Effector memory CD8-positive, alpha-beta T cell (primary cell): ENCODE results near the gene DOCK9.

Experiments
- ATAC-seq: fragments of 150-1000 bp; cut with Tn5 transposase; replicated peaks from 2 replicates; pipeline ENCODE4 v1.10.0; 2021; ENCODE audit warnings: mild to moderate bottlenecking, moderate library complexity
- DNase-seq, 3 experiments: peaks; one replicate each; pipeline ENCODE4 v3.0.0; 2021
- H3K27ac Mint-ChIP-seq, 2 donors: one replicate each; pipeline ENCODE4 v1.8.0; 2022; ENCODE audit warnings: mild to moderate bottlenecking in 2 of 2, mixed read lengths in 2 of 2, moderate library complexity in 2 of 2
- H3K27me3 Mint-ChIP-seq, 2 donors: one replicate each; pipeline ENCODE4 v1.8.0; 2022; ENCODE audit warnings: mixed read lengths in 2 of 2
- H3K36me3 Mint-ChIP-seq: one replicate; pipeline ENCODE4 v1.8.0; 2022; ENCODE audit warnings: mild to moderate bottlenecking, moderate library complexity, mixed read lengths; ENCODE audit not compliant: insufficient read depth
- H3K4me1 Mint-ChIP-seq, 2 donors: one replicate each; pipeline ENCODE4 v1.8.0; 2022; ENCODE audit warnings: low read depth in 2 of 2, mixed read lengths in 2 of 2
- H3K4me3 Mint-ChIP-seq, 2 donors: one replicate each; pipeline ENCODE4 v1.8.0; 2022; ENCODE audit warnings: mild to moderate bottlenecking in 2 of 2, mixed read lengths in 2 of 2, moderate library complexity in 2 of 2
- H3K9me3 Mint-ChIP-seq, 2 donors: one replicate each; pipeline ENCODE4 v1.8.0; 2022; ENCODE audit warnings: mixed read lengths in 2 of 2

The DOCK9 gene

GRCh38 chr13:98795220-98795619 lies 182.6 kb downstream of the DOCK9 start:
- Mint-ChIP-seq H3K36me3 (peaks cover 29% of the 10 kb centered on the region), H3K4me1 (no peaks in the 10 kb centered on the region), H3K4me3 (no peak overlapping the region), H3K9me3 (no peaks in the 10 kb centered on the region), H3K27ac (no peak overlapping the region), H3K27me3 (no peaks in the 10 kb centered on the region)
- DNase-seq: no peak
- no peak for ATAC-seq

GRCh38 chr13:98794498-98794897 lies 183.4 kb downstream of the DOCK9 start:
- Mint-ChIP-seq H3K36me3 (peaks cover 27% of the 10 kb centered on the region), H3K4me1 (no peaks in the 10 kb centered on the region), H3K9me3 (no peaks in the 10 kb centered on the region), H3K27ac (peak overlapping the region in 1 of 2 donors; percentile 34), H3K27me3 (peaks cover 0 to 2% of the 10 kb centered on the region in 2 donors), H3K4me3 (no peak overlapping the region)
- no peak for ATAC-seq
- no peak for DNase-seq

- Mint-ChIP-seq H3K9me3 (no peaks in the 10 kb centered on the region), H3K27ac (no peak overlapping the region), H3K36me3 (peaks cover 18% of the 10 kb centered on the region), H3K4me1 (peaks cover 0 to 3% of the 10 kb centered on the region in 2 donors), H3K27me3 (peaks cover 6 to 18% of the 10 kb centered on the region in 2 donors), H3K4me3 (no peak overlapping the region)
- DNase-seq: no peak
- ATAC-seq: no peak
Observed at GRCh38 chr13:98792785-98793495, 184.9 kb downstream of the DOCK9 start.

- Mint-ChIP-seq H3K4me1 (peaks cover 0 to 3% of the 10 kb centered on the region in 2 donors), H3K4me3 (no peak overlapping the region), H3K27ac (no peak overlapping the region), H3K27me3 (peaks cover 12 to 19% of the 10 kb centered on the region in 2 donors), H3K36me3 (peaks cover 18% of the 10 kb centered on the region), H3K9me3 (no peaks in the 10 kb centered on the region)
- no peak for ATAC-seq
- no peak for DNase-seq
Observed at GRCh38 chr13:98792321-98792720, 185.5 kb downstream of the DOCK9 start.

GRCh38 chr13:98791611-98792010 lies 186.3 kb downstream of the DOCK9 start:
- peaks cover 12% of the 10 kb centered on the region for H3K36me3 Mint-ChIP-seq

GRCh38 chr13:98787996-98788395 lies 189.9 kb downstream of the DOCK9 start:
- ATAC-seq (no peak), DNase-seq (no peak)
- Mint-ChIP-seq H3K36me3 (no peaks in the 10 kb centered on the region), H3K27me3 (peaks cover 18 to 19% of the 10 kb centered on the region in 2 donors), H3K27ac (no peak overlapping the region), H3K9me3 (no peaks in the 10 kb centered on the region), H3K4me1 (peaks cover 0 to 3% of the 10 kb centered on the region in 2 donors), H3K4me3 (no peak overlapping the region)

More at GRCh38 chr13:98791611-98792010, 186.3 kb downstream of the DOCK9 start:
- Mint-ChIP-seq H3K4me3 (no peak overlapping the region), H3K27me3 (peaks cover 18 to 19% of the 10 kb centered on the region in 2 donors), H3K9me3 (no peaks in the 10 kb centered on the region), H3K4me1 (peaks cover 0 to 3% of the 10 kb centered on the region in 2 donors), H3K27ac (no peak overlapping the region)
- DNase-seq (no peak), ATAC-seq (no peak)

- H3K4me3 Mint-ChIP-seq: no peak overlapping the region
- peaks cover 0 to 3% of the 10 kb centered on the region in 2 donors for H3K4me1 Mint-ChIP-seq
- ATAC-seq: no peak
- H3K9me3 Mint-ChIP-seq: no peaks in the 10 kb centered on the region
- H3K27ac Mint-ChIP-seq: peak overlapping the region in 1 of 2 donors; percentile 22
- no peak for DNase-seq
- peaks cover 18 to 24% of the 10 kb centered on the region in 2 donors for H3K27me3 Mint-ChIP-seq
- H3K36me3 Mint-ChIP-seq: no peaks in the 10 kb centered on the region
Observed at GRCh38 chr13:98787173-98787572, 190.7 kb downstream of the DOCK9 start.

GRCh38 chr13:98786023-98786422 lies 191.8 kb downstream of the DOCK9 start:
- Mint-ChIP-seq H3K9me3 (no peaks in the 10 kb centered on the region), H3K4me3 (no peak overlapping the region), H3K4me1 (peaks cover 0 to 3% of the 10 kb centered on the region in 2 donors), H3K27ac (no peak overlapping the region), H3K36me3 (no peaks in the 10 kb centered on the region), H3K27me3 (peaks cover 27 to 35% of the 10 kb centered on the region in 2 donors)
- ATAC-seq (no peak), DNase-seq (no peak)

- H3K4me1 Mint-ChIP-seq: peaks cover 0 to 3% of the 10 kb centered on the region in 2 donors
- H3K4me3 Mint-ChIP-seq: no peak overlapping the region
- H3K27ac Mint-ChIP-seq: no peak overlapping the region
- ATAC-seq (no peak), DNase-seq (no peak)
- H3K9me3 Mint-ChIP-seq: no peaks in the 10 kb centered on the region
- no peaks in the 10 kb centered on the region for H3K36me3 Mint-ChIP-seq
- H3K27me3 Mint-ChIP-seq: peaks cover 29 to 42% of the 10 kb centered on the region in 2 donors
Observed at GRCh38 chr13:98785405-98785804, 192.5 kb downstream of the DOCK9 start.

GRCh38 chr13:98784666-98785065 lies 193.2 kb downstream of the DOCK9 start:
- ATAC-seq (no peak), DNase-seq (no peak)
- Mint-ChIP-seq H3K9me3 (no peaks in the 10 kb centered on the region), H3K4me1 (peaks cover 0 to 3% of the 10 kb centered on the region in 2 donors), H3K27ac (no peak overlapping the region), H3K36me3 (no peaks in the 10 kb centered on the region), H3K27me3 (peaks cover 31 to 44% of the 10 kb centered on the region in 2 donors), H3K4me3 (no peak overlapping the region)

GRCh38 chr13:98783856-98784478 lies 193.9 kb downstream of the DOCK9 start:
- Mint-ChIP-seq H3K4me1 (peaks cover 0 to 2% of the 10 kb centered on the region in 2 donors), H3K27me3 (peaks cover 35 to 44% of the 10 kb centered on the region in 2 donors), H3K4me3 (no peak overlapping the region), H3K36me3 (no peaks in the 10 kb centered on the region), H3K27ac (no peak overlapping the region), H3K9me3 (no peaks in the 10 kb centered on the region)
- DNase-seq (no peak), ATAC-seq (no peak)

GRCh38 chr13:98782654-98783053 lies 195.2 kb downstream of the DOCK9 start:
- H3K4me1 Mint-ChIP-seq: no peaks in the 10 kb centered on the region
- H3K9me3 Mint-ChIP-seq: no peaks in the 10 kb centered on the region
- no peak overlapping the region for H3K4me3 Mint-ChIP-seq
- ATAC-seq (no peak), DNase-seq (no peak)
- H3K27me3 Mint-ChIP-seq: peaks cover 37 to 45% of the 10 kb centered on the region in 2 donors
- no peak overlapping the region for H3K27ac Mint-ChIP-seq
- no peaks in the 10 kb centered on the region for H3K36me3 Mint-ChIP-seq

GRCh38 chr13:98781905-98782304 lies 196.0 kb downstream of the DOCK9 start:
- H3K4me3 Mint-ChIP-seq: no peak overlapping the region
- no peaks in the 10 kb centered on the region for H3K9me3 Mint-ChIP-seq
- no peak overlapping the region for H3K27ac Mint-ChIP-seq
- no peak for DNase-seq
- H3K4me1 Mint-ChIP-seq: no peaks in the 10 kb centered on the region
- no peaks in the 10 kb centered on the region for H3K36me3 Mint-ChIP-seq
- no peak for ATAC-seq
- H3K27me3 Mint-ChIP-seq: peaks cover 34 to 53% of the 10 kb centered on the region in 2 donors

GRCh38 chr13:98781470-98781869 lies 196.4 kb downstream of the DOCK9 start:
- DNase-seq: no peak
- Mint-ChIP-seq H3K9me3 (no peaks in the 10 kb centered on the region), H3K27me3 (peaks cover 35 to 57% of the 10 kb centered on the region in 2 donors), H3K4me1 (no peaks in the 10 kb centered on the region), H3K27ac (no peak overlapping the region), H3K36me3 (no peaks in the 10 kb centered on the region), H3K4me3 (no peak overlapping the region)
- ATAC-seq: no peak
